Measurements from ENCODE around the gene TM9SF3.

DNA sequence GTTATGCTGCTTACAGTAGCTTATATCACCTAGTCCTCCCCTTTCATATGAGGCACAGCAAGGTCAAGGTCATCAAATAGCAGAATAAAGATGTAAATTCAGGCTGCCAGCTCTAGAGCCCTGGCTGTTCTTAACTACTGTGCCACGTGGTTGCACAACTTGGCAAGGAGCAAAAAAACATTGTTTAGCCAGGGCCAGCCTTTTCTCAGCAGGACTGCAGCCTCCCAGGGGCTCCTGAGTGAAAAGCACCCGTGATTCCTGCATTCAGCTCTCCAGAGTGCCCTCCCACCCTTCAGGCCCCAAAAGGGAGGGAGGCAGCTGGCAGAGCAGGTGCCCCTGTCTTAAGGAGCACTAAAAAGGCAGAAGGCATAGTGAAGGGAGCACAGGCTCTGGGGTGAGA, 31.8 kb upstream of the TM9SF3 start:
- no peak for TF ChIP-seq CTCF (IDR thresholded peaks at IDR 0.05 in 4 of 5, conservative IDR thresholded peaks at IDR 0.05 in 1 of 5)
- TF ChIP-seq POLR2A (IDR thresholded peaks at IDR 0.05) = no peak

Measured in gastrocnemius medialis (tissue), 4 donors.